Kidney epithelial cell (primary cell): ENCODE data around the gene EVA1C. TPM values are rescaled to one million over a fixed set of nuclear protein-coding genes. Genes with fewer than 3 reads are reported as not detected.

Source experiments
- DNase-seq: peaks from one replicate; pipeline ENCODE4 v3.0.0-alpha.2; 2010; ENCODE audit warnings: low read depth
- H3K27me3 ChIP-seq: 2 replicates; pipeline ENCODE4 v1.6.0; 2011; ENCODE audit warnings: low read length; ENCODE audit not compliant: control insufficient read depth, insufficient read depth
- H3K36me3 ChIP-seq: 2 replicates; pipeline ENCODE4 v1.5.1; 2011; ENCODE audit warnings: low read length; ENCODE audit not compliant: control insufficient read depth, insufficient read depth
- H3K4me3 ChIP-seq: 2 replicates; pipeline ENCODE4 v1.5.1; 2011; ENCODE audit warnings: low read depth, mild to moderate bottlenecking, control low read depth, low read length
- CTCF ChIP-seq: IDR thresholded peaks from 2 replicates; pipeline ENCODE4 v1.5.1; 2011; ENCODE audit warnings: mild to moderate bottlenecking, moderate library complexity, low read length, control low read depth, inconsistent platforms; ENCODE audit not compliant: insufficient read depth, poor library complexity, severe bottlenecking
- total RNA-seq: library from RNA; depleted of rRNA; stranded (reverse); fragments of >200 nt; gene quantifications from 2 replicates; pipeline ENCODE4 v1.2.3, GENCODE V29; 2015

Gene EVA1C
- total RNA-seq, 1 donor from 2014 or later: 0.54 TPM

GRCh38 chr21:32370998-32371766, 41.3 kb upstream of the EVA1C start:
- Histone ChIP-seq H3K36me3 (peaks cover 2% of the 10 kb centered on the region), H3K27me3 (no peaks in the 10 kb centered on the region), H3K4me3 (no peak overlapping the region)
- no peak for DNase-seq
- no peak for TF ChIP-seq CTCF

- TF ChIP-seq CTCF: no peak
- H3K4me3 ChIP-seq: no peak overlapping the region
- peaks cover 2% of the 10 kb centered on the region for H3K36me3 ChIP-seq
- DNase-seq: no peak
- no peaks in the 10 kb centered on the region for H3K27me3 ChIP-seq
Measured at GRCh38 chr21:32371913-32372314, 40.6 kb upstream of the EVA1C start.

DNA sequence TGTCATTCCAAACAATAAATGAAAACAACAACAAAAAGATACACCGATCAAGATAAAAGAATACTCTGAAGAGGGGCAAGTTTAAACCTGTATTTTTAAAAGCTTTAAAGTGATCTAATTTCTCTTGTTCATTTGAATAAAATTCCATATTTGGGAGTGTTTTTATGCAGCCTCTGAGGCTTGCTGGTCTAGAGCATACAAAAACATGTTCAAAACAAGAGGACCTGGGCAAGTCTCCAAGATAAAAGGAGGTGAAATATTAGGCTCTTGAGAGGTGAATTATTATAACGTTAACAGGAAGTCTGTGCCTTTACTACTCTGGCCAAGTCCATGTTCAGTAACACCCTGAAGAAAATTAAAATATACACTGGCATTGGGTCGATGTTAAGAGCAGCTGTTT, 39.8 kb upstream of the EVA1C start:
- DNase-seq: no peak
- no peaks in the 10 kb centered on the region for H3K27me3 ChIP-seq
- no peak for TF ChIP-seq CTCF
- no peak overlapping the region for H3K4me3 ChIP-seq
- peaks cover 2% of the 10 kb centered on the region for H3K36me3 ChIP-seq

DNA sequence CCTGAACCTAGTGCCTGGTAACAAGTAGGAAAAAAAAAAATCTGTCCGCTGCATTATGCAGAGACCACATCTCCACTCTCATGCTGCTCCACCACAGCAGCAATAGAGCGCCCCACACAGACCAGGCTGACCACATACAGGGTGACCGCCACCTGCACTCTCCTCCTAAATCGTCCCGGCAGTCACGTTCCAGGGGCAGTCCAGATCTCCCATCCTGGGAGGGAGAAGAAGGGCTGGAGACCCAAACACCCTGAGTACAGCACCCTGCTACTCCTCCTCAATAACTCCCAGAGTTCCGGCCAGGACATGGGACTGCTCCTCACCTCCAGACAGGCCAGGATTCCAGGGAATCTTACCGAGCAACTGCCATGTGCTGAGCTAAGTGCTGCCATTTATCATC, 35.0 kb upstream of the EVA1C start:
- Histone ChIP-seq H3K27me3 (no peaks in the 10 kb centered on the region), H3K4me3 (no peak overlapping the region), H3K36me3 (no peaks in the 10 kb centered on the region)
- TF ChIP-seq CTCF: no peak
- no peak for DNase-seq

DNA sequence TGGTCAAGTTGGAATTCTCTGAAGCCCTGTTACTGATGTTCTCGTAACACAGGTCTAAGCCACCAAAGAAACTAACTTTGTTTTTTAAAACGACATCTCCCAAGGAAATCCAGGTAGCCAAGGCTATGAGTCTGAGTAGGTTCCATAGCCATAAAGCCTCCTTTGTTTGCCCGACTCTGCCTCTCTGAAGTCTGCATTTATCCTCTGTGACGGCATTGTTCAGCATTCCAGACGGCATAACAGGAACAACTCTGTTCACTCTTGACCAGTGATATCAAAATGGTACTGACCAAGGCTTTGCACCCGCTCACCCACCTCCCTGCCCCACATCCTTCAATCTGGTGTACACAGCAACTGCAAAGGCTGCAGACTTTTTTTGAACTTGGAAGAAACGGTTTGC, 34.5 kb upstream of the EVA1C start:
- Histone ChIP-seq H3K4me3 (no peak overlapping the region), H3K27me3 (no peaks in the 10 kb centered on the region), H3K36me3 (no peaks in the 10 kb centered on the region)
- DNase-seq: no peak
- no peak for TF ChIP-seq CTCF

DNA sequence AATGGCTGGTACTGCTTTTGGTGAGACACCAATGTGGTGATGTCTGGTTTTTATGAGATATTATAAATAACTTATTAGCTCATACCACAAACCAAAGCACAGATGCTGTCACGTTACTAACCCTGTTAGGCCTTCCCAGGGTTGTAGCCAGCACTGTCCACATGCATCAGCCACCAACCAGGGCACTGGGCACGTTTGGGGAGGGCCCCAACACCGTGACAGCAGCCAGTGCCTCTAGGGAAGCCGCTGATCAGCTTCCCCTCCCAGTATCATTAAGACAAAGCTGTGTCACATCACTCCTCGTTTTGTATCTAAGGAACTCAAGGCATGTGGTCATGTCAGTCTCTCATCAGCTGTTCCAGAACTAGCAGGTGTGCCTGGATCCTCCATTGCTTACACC, 33.5 kb upstream of the EVA1C start:
- Histone ChIP-seq H3K4me3 (no peak overlapping the region), H3K27me3 (no peaks in the 10 kb centered on the region), H3K36me3 (no peaks in the 10 kb centered on the region)
- no peak for DNase-seq
- no peak for TF ChIP-seq CTCF
